Activated effector memory CD4-positive, alpha-beta T cell treated with Interleukin-2 at 50 U/mL for 16 hours (primary cell): ENCODE data around the gene GPR39.

Experiments
- DNase-seq: peaks from one replicate; pipeline ENCODE4 v3.0.0-alpha.2; 2020

The GPR39 gene

GRCh38 chr2:132646540-132647108 lies 230.0 kb downstream of the GPR39 start:
- no peak for DNase-seq

- DNase-seq = no peak
These were observed 234.8 kb downstream of the GPR39 start for GRCh38 chr2:132651115-132652045.

GRCh38 chr2:132652474-132652873 lies 235.9 kb downstream of the GPR39 start:
- DNase-seq = no peak

DNA sequence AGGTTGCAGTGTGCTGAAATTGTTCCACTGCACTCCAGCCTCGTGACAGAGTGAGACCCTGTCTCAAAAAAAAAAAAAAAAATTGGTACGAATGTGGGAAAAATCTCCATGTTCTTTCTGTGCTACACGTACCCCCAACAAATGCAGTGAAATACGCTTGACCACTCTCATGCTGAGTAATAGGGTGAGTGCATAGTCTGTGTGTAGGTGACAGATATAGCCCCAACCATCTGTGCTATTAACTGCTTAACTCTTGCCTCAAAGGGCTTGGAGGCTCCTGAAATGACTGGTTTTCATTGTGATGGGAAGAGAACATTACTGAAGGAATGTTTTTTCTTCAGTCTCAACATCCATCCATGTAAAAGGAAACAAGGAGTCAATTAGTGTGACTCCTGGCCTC lies 237.7 kb downstream of the GPR39 start:
- DNase-seq = no peak

GRCh38 chr2:132654968-132655367 lies 238.4 kb downstream of the GPR39 start:
- no peak for DNase-seq

GRCh38 chr2:132656266-132656975 lies 239.8 kb downstream of the GPR39 start:
- no peak for DNase-seq

GRCh38 chr2:132659331-132659730 lies 242.7 kb downstream of the GPR39 start:
- no peak for DNase-seq

- no peak for DNase-seq
These were observed 246.1 kb downstream of the GPR39 start for GRCh38 chr2:132662732-132663131.

DNA sequence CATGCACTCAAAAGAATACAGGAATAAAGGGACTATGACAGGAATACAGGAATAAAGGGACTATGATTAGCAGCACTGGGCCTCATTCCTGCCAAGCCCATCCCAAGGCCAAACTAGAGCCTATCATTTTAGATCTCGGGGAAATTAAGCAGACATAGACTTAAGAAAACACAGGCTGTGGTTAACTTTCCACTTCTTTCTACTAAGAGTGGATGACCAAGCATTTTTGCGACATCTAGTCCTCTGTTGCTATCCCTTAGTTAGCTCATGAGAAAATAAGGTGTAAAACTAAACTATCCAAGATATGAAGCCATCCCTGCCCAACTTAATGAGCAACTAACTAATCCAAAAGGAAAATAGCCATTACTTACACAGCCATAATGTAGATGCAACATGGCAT lies 247.5 kb downstream of the GPR39 start:
- no peak for DNase-seq

GRCh38 chr2:132665401-132666140 lies 249.0 kb downstream of the GPR39 start:
- DNase-seq = no peak

DNA sequence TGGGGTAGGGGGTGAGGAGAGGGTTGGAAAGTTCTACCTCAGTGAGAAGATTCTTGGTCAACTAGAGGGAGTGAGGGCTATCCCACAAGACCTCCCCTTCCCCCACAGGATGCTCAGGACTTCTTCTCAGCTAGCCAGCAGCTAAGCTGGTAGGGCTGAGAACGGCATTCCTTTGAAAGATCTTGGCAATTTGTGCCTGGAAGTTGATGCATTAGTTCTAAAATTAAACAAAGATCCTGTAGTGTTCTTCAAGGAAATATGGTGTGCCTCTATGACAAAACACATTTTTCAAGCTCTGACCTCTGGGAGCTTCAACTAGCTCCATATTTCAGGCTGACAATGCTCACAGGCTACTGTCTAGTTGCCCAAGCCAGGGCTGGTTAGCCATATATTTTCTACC lies 251.1 kb downstream of the GPR39 start:
- no peak for DNase-seq

GRCh38 chr2:132668189-132668823 lies 251.7 kb downstream of the GPR39 start:
- DNase-seq = no peak

DNA sequence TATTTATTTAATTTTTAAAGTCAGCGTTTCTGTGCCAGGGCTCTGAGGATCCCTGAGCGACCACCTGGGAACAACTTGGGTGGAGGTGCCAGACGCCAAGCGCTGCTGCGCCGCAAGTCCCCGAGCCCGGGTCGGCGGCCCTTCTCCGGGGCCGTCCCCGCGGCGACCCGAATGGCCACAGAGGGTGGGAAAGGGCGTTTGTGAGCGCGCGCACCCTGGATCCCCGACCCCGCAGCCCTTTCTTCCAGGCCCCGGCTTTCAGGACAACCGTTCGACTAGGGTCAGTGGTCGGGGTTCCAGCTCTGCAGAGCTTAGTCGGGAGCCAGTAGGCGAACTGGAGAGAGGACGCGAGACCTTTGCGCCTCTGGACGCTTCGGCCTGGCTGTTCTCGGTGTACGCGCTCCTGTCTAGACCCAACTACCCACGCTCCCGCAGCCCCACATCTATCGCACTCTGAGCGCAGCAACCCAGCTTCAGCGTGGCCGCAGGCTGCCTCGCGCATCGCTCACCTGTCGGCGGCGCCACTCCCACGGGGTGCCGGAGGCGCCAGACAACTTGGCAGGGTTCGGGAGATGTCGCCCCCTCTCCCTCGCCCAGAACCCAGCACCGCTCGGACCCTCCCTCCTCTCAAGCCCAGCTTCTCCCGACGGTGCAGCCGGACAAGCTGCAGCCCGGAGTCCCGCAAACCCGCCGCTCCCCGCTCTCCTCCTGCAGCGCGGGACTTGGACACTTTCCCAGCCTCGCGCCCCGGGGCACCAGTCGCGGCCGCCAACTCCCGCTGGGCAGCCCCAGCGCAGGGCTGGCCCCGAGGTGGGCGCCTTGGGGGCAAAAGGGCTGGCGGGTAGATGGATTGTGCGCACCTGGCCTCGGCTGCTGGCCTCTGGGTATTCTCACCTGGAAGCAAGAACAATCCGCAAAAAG lies 252.6 kb downstream of the GPR39 start:
- no peak for DNase-seq

- no peak for DNase-seq
These were observed 253.4 kb downstream of the GPR39 start, which contains the start of gene LYPD1 for GRCh38 chr2:132669908-132670495. Gene LYPD1 (minus strand): TSS chr2:132670205. CDS start chr2:132669932, 273 bp downstream.

DNA sequence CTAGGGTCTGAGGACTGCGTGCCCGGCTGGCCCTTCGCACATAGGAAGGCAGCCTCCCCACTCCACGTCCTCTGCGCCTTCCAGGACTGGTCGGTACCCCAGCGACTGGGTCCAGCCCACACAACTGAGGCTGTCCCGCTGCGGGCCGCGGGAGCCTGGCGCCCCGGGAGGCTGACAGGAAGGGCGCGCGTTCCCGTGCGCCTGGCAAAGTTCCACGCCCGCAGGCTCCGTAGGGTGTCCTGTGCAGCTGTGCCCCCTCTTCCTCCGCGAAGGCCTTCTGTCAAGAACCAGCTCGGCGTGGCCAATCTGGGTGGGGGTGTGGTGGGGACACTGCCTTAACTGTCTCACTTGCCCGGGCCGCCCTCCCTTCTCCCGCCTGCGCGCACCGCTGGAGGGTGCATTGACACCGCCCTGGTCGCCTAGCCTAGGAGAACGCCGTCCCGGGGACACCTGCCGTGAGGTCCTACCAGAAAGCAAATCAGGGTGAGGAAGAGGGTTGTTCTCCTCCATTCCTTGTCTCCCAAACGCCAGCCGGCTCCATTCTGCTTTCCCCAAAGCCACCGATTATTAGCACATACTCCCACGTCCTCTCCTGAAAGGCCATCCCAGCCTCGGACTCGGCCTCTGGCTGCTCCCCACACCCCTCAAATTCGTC lies 254.0 kb downstream of the GPR39 start:
- no peak for DNase-seq

GRCh38 chr2:132671151-132671835 lies 254.7 kb downstream of the GPR39 start:
- DNase-seq = no peak

DNA sequence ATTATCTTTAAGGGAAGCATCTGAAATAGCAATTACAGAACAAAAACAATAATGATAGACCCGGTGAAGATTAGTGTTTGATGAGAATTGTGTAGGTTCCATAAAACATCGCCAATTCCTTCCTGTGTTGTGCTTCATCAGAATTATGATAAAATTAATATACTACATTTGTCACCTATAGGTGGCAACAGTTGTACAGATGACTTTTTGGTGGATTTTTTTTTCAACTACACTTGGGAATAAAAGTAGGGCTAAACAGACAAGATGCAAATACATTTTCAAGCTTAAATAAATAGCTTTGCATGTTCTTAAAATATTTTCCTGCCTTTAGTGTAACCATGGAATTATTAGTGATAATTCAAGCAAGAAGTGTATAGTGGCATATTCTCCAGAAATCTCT lies 260.4 kb downstream of the GPR39 start:
- DNase-seq = no peak

- DNase-seq = no peak
These were observed 261.1 kb downstream of the GPR39 start for GRCh38 chr2:132677661-132678060.

GRCh38 chr2:132678483-132678882 lies 261.9 kb downstream of the GPR39 start:
- DNase-seq = no peak

DNA sequence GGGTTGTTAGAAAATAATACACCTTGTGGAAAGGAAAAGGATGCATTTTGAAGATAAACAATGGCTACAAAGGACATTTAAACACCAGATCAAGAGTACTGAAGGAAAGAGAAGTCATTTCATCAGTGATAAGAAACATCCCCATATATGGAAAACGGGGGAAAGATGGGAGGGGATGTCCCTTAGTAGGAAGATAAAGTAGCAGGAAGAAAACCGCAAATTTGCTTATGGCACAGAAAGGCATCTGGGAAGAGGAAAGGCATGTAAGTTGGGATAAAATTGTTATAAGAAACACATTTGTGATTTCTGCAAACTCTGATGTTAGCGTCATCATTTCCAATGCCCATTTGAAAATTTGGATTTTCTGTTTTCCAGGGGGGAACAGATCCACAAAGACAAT lies 263.9 kb downstream of the GPR39 start:
- no peak for DNase-seq
